OCI-LY3 (cell line): ENCODE measurements around the gene WDR70.

ENCODE experiments used
- EZH2phosphoT487 ChIP-seq: fragments of 200-600 bp; shearing (Covaris generic); IDR thresholded peaks from 2 replicates; pipeline ENCODE4 v1.6.1; 2018; ENCODE audit warnings: antibody characterized with exemption, mixed run types, low read depth
- TF ChIP-seq, protein P1 (sequence below): fragments of 200-600, 300-600 bp; sonication (generic); IDR thresholded peaks from 2 replicates; pipeline ENCODE4 v1.5.1; 2014; ENCODE audit warnings: antibody characterized with exemption, low read length, low read depth

DNA sequence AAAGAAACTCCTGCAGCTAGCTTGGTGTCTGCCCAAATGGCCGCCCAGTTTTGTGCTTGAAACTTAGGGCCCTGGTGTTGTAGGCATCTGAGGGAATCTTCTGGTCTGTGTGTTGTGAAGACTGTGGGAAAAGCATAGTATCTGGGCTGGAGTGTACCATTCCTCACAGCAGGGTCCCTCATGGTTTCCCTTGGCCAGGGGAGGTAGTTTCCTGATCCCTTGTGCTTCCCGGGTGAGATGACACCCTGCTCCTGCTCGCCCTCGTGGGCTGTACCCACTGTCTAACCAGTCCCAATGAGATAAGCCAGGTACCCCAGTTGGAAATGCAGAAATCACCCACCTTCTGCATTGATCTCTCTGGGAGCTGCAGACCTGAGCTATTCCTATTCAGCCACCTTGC lies 277.9 kb downstream of the WDR70 start:
- TF ChIP-seq, protein P1, sequence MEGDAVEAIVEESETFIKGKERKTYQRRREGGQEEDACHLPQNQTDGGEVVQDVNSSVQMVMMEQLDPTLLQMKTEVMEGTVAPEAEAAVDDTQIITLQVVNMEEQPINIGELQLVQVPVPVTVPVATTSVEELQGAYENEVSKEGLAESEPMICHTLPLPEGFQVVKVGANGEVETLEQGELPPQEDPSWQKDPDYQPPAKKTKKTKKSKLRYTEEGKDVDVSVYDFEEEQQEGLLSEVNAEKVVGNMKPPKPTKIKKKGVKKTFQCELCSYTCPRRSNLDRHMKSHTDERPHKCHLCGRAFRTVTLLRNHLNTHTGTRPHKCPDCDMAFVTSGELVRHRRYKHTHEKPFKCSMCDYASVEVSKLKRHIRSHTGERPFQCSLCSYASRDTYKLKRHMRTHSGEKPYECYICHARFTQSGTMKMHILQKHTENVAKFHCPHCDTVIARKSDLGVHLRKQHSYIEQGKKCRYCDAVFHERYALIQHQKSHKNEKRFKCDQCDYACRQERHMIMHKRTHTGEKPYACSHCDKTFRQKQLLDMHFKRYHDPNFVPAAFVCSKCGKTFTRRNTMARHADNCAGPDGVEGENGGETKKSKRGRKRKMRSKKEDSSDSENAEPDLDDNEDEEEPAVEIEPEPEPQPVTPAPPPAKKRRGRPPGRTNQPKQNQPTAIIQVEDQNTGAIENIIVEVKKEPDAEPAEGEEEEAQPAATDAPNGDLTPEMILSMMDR, result no peak
- no peak for TF ChIP-seq EZH2phosphoT487
